ENCODE results near the gene ELOA.
"Not testable (repeated sequence)": the region's sequence is repeated elsewhere in the genome, so short reads cannot be mapped to it uniquely, and the experiment has no call there.

DNA sequence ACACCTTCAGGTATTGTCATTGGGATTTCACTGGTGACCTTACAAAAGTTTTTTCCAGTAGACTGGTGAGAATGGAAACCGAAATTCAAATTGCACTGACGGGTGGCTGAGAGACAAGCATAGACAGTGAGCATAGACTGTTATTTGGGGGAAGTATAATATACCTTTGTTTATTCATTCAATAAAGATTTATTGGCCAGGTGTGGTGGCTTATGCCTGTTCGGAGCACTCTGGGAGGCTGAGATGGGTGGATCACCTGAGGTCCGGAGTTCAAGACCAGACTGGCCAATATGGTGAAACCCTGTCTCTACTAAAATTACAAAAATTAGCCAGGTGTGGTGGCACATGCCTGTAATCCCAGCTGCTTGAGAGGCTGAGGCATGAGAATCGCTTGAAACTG, 10.0 kb upstream of the ELOA start:
- not testable (repeated sequence) for TF ChIP-seq POLR2A, POLR2AphosphoS5 (IDR thresholded peaks at IDR 0.05; ENCODE audit: low read depth, low read length)
